Body of pancreas (tissue), 4 donors: Measurements from ENCODE around the gene ZNF579. TPM values are rescaled to one million over a fixed set of nuclear protein-coding genes. Genes with fewer than 3 reads are reported as not detected.
"Not testable (repeated sequence)": the region's sequence is repeated elsewhere in the genome, so short reads cannot be mapped to it uniquely, and the experiment has no call there.

Experiments
- ATAC-seq: fragments of 150-250 bp; one replicate; pipeline ENCODE4 v1.9.1; 2016
- DNase-seq, 4 donors: peaks; one replicate each; pipeline ENCODE4 v3.0.0-alpha.2; 2019
- H3K27ac ChIP-seq, 4 donors: fragments of 200-600 bp; sonication (generic); 1 replicate in 3 of 4; 2 replicates in 1 of 4; pipeline versions ENCODE4 v1.5.1 to v1.6.1; 2016 to 2019; ENCODE audit warnings: mild to moderate bottlenecking in 1 of 4, mixed read lengths in 1 of 4, moderate library complexity in 1 of 4
- H3K27me3 ChIP-seq, 2 donors: fragments of 200-600 bp; sonication (generic); one replicate each; pipeline ENCODE4 v1.6.0; 2016; ENCODE audit warnings: mild to moderate bottlenecking in 1 of 2
- H3K36me3 ChIP-seq, 2 donors: fragments of 200-600 bp; sonication (generic); replicated peaks in 1 of 2; 2 replicates each; pipeline ENCODE4 v1.5.1; 2016; ENCODE audit warnings: low read depth in 2 of 2; ENCODE audit not compliant: insufficient read depth in 1 of 2
- H3K4me1 ChIP-seq: fragments of 200-600 bp; sonication (generic); one replicate; pipeline ENCODE4 v1.6.0; 2016
- H3K4me3 ChIP-seq, 2 donors: fragments of 200-600 bp; sonication (generic); 1 replicate in 1 of 2; 2 replicates in 1 of 2; pipeline ENCODE4 v1.5.1; 2016 to 2019
- H3K9me3 ChIP-seq, 3 donors: fragments of 200-600 bp; sonication (generic); 1 replicate in 2 of 3; 2 replicates in 1 of 3; pipeline ENCODE4 v1.5.1; 2016
- CTCF ChIP-seq, 7 experiments: fragments of 450-650 bp in 4 of 7; fragments of 200-600 bp in 3 of 7; sonication (generic) in 3 of 7; IDR thresholded peaks; one replicate each; pipeline ENCODE4 v1.5.1; 2016 to 2019; ENCODE audit warnings: antibody characterized with exemption in 7 of 7
- POLR2A ChIP-seq, 3 donors: fragments of 450-650 bp; IDR thresholded peaks; one replicate each; pipeline ENCODE4 v1.6.1; 2016; ENCODE audit warnings: antibody characterized with exemption in 3 of 3, mild to moderate bottlenecking in 2 of 3
- WGBS, 2 donors: methylation state at CpG; one replicate each; pipeline ENCODE4 v1.1.5; 2017; 5-methylcytosine and 5-hydroxymethylcytosine counted together
- intact Hi-C: fragments of 100-400 bp; cut with DNase I; formaldehyde crosslinking; loops from one replicate; pipeline ENCODE4 v1.15.1; 2023
- total RNA-seq, 2 donors: library from RNA; depleted of rRNA; stranded (reverse); fragments of >200 nt; gene quantifications; one replicate each; pipeline ENCODE4 v1.1.0, GENCODE V29; 2016

ZNF579 gene
- total RNA-seq, 2 donors from 2014 or later: 3.3 to 6.2 TPM

- Histone ChIP-seq H3K36me3 (no peaks in the 10 kb centered on the region), H3K4me1 (peaks cover 40% of the 10 kb centered on the region), H3K4me3 (no peak overlapping the region), H3K9me3 (no peaks in the 10 kb centered on the region), H3K27ac (peak overlapping the region; percentile 22 to 82 (median 70)), H3K27me3 (no peaks in the 10 kb centered on the region)
- DNase-seq (peak; percentile 68 to 83 (median 81)), ATAC-seq (peak; percentile 60)
- WGBS, 2 donors: 8 to 10% methylated on average over 23 to 36 of the region's 36 CpGs
- intact Hi-C loops: no loop called here
- TF ChIP-seq POLR2A (IDR thresholded peaks at IDR 0.05): peak in 2 of 3 donors; percentile 14 to 37
- no peak for TF ChIP-seq CTCF (IDR thresholded peaks at IDR 0.05)
Measured at GRCh38 chr19:55585658-55586339, 5.2 kb upstream of the ZNF579 start.

GRCh38 chr19:55584871-55585270 lies 4.2 kb upstream of the ZNF579 start:
- WGBS, 2 donors: 72 to 84% methylated on average over 9 to 11 of the region's 11 CpGs

GRCh38 chr19:55583897-55584296 lies 3.2 kb upstream of the ZNF579 start:
- peak overlapping the region in 1 of 4 donors; percentile 13 for H3K27ac ChIP-seq
- H3K27me3 ChIP-seq, H3K4me3 ChIP-seq, intact Hi-C loops, H3K9me3 ChIP-seq, ATAC-seq, DNase-seq, H3K36me3 ChIP-seq: not testable (repeated sequence)
- H3K4me1 ChIP-seq: peaks cover 49% of the 10 kb centered on the region
- 65 to 74% methylated on average over 8 of the region's 8 CpGs for WGBS, 2 donors

More at GRCh38 chr19:55584871-55585270, 4.2 kb upstream of the ZNF579 start:
- Histone ChIP-seq H3K27ac (peak overlapping the region in 1 of 4 donors; percentile 64), H3K9me3 (no peaks in the 10 kb centered on the region), H3K27me3 (no peaks in the 10 kb centered on the region), H3K4me3 (no peak overlapping the region), H3K36me3 (no peaks in the 10 kb centered on the region), H3K4me1 (peaks cover 41% of the 10 kb centered on the region)
- intact Hi-C loops: no loop called here
- DNase-seq (no peak), ATAC-seq (no peak)
- TF ChIP-seq POLR2A (IDR thresholded peaks at IDR 0.05) (no peak), CTCF (IDR thresholded peaks at IDR 0.05) (no peak)

GRCh38 chr19:55582284-55582683 lies 1.6 kb upstream of the ZNF579 start:
- H3K36me3 ChIP-seq, intact Hi-C loops, H3K4me3 ChIP-seq, ATAC-seq, H3K27me3 ChIP-seq, H3K9me3 ChIP-seq, DNase-seq: not testable (repeated sequence)
- 55 to 66% methylated on average over 4 of the region's 4 CpGs for WGBS, 2 donors
- Histone ChIP-seq H3K4me1 (peaks cover 46% of the 10 kb centered on the region), H3K27ac (peak overlapping the region; percentile 69 to 95 (median 89))

GRCh38 chr19:55581823-55582223 lies 1.2 kb upstream of the ZNF579 start:
- Histone ChIP-seq H3K9me3 (no peaks in the 10 kb centered on the region), H3K27ac (peak overlapping the region; percentile 71 to 95 (median 89)), H3K36me3 (no peaks in the 10 kb centered on the region), H3K4me3 (no peak overlapping the region), H3K27me3 (no peaks in the 10 kb centered on the region), H3K4me1 (peaks cover 42% of the 10 kb centered on the region)
- DNase-seq (peak in 2 of 4 donors; percentile 43), ATAC-seq (peak; percentile 50)
- intact Hi-C loops: no loop called here
- 5 to 6% methylated on average over 5 to 6 of the region's 6 CpGs for WGBS, 2 donors
- TF ChIP-seq POLR2A (IDR thresholded peaks at IDR 0.05): no peak
- no peak for TF ChIP-seq CTCF (IDR thresholded peaks at IDR 0.05)
